ENCODE results near the gene BNIPL.

DNA sequence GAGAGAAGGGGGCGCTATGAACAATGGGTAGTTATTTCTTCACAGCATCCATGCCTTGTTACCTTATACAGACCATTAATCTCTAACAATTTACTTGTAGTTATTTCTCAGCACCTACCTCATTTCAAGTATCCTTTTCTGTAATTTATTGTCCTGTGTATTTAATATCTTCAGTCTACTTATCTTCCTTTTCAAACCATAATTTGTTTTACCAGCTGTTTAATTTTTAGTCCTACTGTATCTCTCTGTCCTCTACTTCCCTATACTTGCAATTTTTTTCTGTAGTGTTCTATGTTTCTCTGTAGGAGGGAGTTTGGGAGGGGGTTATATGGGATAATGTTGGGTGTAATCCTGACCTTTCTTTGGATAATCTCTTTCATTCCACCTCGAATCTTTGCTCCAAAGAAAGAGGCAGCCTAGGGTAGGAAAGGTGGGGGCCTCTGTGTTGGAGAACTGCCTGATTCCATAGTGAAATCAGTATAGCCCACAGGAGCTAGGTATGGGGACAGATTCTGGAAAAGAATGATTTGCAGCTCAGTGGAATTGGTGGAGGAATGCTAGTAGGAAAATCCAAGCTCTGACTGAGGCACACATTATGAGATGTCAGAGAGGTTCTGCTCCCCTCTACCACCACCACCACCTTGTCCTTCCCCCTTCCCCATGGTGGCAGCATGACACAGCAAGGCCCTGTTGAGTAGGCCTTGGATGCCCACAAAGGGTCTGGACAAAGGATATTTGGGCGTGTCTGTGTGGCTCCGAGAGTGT, 24.5 kb downstream of the BNIPL start:
- TF ChIP-seq, protein P1, sequence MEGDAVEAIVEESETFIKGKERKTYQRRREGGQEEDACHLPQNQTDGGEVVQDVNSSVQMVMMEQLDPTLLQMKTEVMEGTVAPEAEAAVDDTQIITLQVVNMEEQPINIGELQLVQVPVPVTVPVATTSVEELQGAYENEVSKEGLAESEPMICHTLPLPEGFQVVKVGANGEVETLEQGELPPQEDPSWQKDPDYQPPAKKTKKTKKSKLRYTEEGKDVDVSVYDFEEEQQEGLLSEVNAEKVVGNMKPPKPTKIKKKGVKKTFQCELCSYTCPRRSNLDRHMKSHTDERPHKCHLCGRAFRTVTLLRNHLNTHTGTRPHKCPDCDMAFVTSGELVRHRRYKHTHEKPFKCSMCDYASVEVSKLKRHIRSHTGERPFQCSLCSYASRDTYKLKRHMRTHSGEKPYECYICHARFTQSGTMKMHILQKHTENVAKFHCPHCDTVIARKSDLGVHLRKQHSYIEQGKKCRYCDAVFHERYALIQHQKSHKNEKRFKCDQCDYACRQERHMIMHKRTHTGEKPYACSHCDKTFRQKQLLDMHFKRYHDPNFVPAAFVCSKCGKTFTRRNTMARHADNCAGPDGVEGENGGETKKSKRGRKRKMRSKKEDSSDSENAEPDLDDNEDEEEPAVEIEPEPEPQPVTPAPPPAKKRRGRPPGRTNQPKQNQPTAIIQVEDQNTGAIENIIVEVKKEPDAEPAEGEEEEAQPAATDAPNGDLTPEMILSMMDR (IDR thresholded peaks at IDR 0.05; ENCODE audit: low read depth, low read length) = no peak
- TF ChIP-seq EZH2phosphoT487 (IDR thresholded peaks at IDR 0.05; ENCODE audit: low read depth) = no peak
